Esophagus muscularis mucosa (tissue), 4 donors: Measurements from ENCODE around the gene KRT4. TPM values are rescaled to one million over a fixed set of nuclear protein-coding genes. Genes with fewer than 3 reads are reported as not detected.

Source experiments
- DNase-seq: peaks from one replicate; pipeline ENCODE4 v3.0.0-alpha.2; 2017; ENCODE audit errors: extremely low spot score
- H3K27ac ChIP-seq, 4 donors: fragments of 200-600 bp; sonication (generic); replicated peaks in 1 of 4; 1 replicate in 3 of 4; 2 replicates in 1 of 4; pipeline ENCODE4 v1.5.1; 2016 to 2019; ENCODE audit warnings: mild to moderate bottlenecking in 1 of 4
- H3K27me3 ChIP-seq, 4 donors: fragments of 200-600 bp; sonication (generic); one replicate each; pipeline versions ENCODE4 v1.5.1 to v1.6.0; 2016 to 2019
- H3K36me3 ChIP-seq, 4 donors: fragments of 200-600 bp; sonication (generic); one replicate each; pipeline ENCODE4 v1.5.1; 2016 to 2019
- H3K4me1 ChIP-seq, 4 donors: fragments of 200-600 bp; sonication (generic); one replicate each; pipeline ENCODE4 v1.5.1; 2016 to 2019
- H3K4me3 ChIP-seq, 4 donors: fragments of 200-600 bp; sonication (generic); 1 replicate in 2 of 4; 2 replicates in 2 of 4; pipeline ENCODE4 v1.5.1; 2016 to 2019; ENCODE audit warnings: mild to moderate bottlenecking in 4 of 4, moderate library complexity in 1 of 4
- H3K9me3 ChIP-seq, 4 donors: fragments of 200-600 bp; sonication (generic); 1 replicate in 3 of 4; 2 replicates in 1 of 4; pipeline ENCODE4 v1.5.1; 2016 to 2019
- EP300 ChIP-seq: sonication (generic); formaldehyde crosslinking; IDR thresholded peaks from one replicate; pipeline ENCODE4 v1.6.1; 2017; ENCODE audit warnings: antibody characterized with exemption
- POLR2A ChIP-seq: fragments of 450-650 bp; IDR thresholded peaks from one replicate; pipeline ENCODE4 v1.6.1; 2017; ENCODE audit warnings: antibody characterized with exemption, moderate library complexity, mild to moderate bottlenecking, low read depth
- POLR2AphosphoS5 ChIP-seq, 2 donors: sonication (generic); formaldehyde crosslinking; IDR thresholded peaks; one replicate each; pipeline ENCODE4 v1.6.1; 2017; ENCODE audit warnings: antibody characterized with exemption in 2 of 2
- WGBS: methylation state at CpG from one replicate; pipeline ENCODE4 v1.1.5; 2018; 5-methylcytosine and 5-hydroxymethylcytosine counted together
- intact Hi-C: fragments of 100-400 bp; cut with DNase I; formaldehyde crosslinking; loops from one replicate; pipeline ENCODE4 v1.15.1; 2023
- total RNA-seq, 4 donors: library from RNA; depleted of rRNA; stranded (reverse); fragments of >200 nt; gene quantifications; one replicate each; pipeline versions ENCODE4 v1.1.0 to v1.2.1, GENCODE V29; 2016
- TF ChIP-seq, protein P1 (sequence below), 3 experiments: fragments of 200-600 bp in 2 of 3; fragments of 450-650 bp in 1 of 3; sonication (generic) in 2 of 3; IDR thresholded peaks; one replicate each; pipeline ENCODE4 v1.5.1; 2017 to 2019; ENCODE audit warnings: antibody characterized with exemption in 3 of 3, mild to moderate bottlenecking in 2 of 3, moderate library complexity in 1 of 3

The KRT4 gene
- total RNA-seq, 4 donors from 2014 or later: 0.13 to 5.4 (median 0.20) TPM

DNA sequence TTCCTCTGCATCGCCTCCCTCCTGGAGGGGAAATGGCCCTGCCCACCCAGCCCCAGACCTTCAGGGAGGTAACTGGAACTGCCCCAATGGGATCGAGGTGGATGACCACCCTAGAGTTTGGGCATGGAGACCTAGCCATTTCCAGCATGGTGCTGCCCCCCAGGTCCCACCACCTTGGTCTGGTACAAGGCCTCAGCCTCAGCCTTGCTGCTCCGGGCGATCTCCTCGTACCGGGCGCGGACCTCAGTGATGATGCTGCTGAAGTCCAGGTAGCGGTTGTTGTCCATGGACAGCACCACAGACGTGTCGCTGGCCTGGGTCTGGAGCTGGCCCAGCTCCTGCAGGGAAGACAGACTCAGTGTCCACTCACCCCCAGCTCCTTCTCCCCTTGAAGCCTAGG lies 30.5 kb upstream of the KRT4 start:
- Histone ChIP-seq H3K27ac (no peak overlapping the region), H3K4me3 (no peak overlapping the region), H3K4me1 (no peaks in the 10 kb centered on the region), H3K36me3 (no peaks in the 10 kb centered on the region), H3K9me3 (no peaks in the 10 kb centered on the region), H3K27me3 (peaks cover 0 to 14% (median 0%) of the 10 kb centered on the region in 4 donors)
- TF ChIP-seq, protein P1, sequence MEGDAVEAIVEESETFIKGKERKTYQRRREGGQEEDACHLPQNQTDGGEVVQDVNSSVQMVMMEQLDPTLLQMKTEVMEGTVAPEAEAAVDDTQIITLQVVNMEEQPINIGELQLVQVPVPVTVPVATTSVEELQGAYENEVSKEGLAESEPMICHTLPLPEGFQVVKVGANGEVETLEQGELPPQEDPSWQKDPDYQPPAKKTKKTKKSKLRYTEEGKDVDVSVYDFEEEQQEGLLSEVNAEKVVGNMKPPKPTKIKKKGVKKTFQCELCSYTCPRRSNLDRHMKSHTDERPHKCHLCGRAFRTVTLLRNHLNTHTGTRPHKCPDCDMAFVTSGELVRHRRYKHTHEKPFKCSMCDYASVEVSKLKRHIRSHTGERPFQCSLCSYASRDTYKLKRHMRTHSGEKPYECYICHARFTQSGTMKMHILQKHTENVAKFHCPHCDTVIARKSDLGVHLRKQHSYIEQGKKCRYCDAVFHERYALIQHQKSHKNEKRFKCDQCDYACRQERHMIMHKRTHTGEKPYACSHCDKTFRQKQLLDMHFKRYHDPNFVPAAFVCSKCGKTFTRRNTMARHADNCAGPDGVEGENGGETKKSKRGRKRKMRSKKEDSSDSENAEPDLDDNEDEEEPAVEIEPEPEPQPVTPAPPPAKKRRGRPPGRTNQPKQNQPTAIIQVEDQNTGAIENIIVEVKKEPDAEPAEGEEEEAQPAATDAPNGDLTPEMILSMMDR (IDR thresholded peaks at IDR 0.05): no peak
- TF ChIP-seq POLR2A (no peak), EP300 (no peak), POLR2AphosphoS5 (IDR thresholded peaks at IDR 0.05) (no peak)
- intact Hi-C loops: no loop called here
- DNase-seq: no peak
- 96% methylated on average over 4 of the region's 11 CpGs for WGBS

DNA sequence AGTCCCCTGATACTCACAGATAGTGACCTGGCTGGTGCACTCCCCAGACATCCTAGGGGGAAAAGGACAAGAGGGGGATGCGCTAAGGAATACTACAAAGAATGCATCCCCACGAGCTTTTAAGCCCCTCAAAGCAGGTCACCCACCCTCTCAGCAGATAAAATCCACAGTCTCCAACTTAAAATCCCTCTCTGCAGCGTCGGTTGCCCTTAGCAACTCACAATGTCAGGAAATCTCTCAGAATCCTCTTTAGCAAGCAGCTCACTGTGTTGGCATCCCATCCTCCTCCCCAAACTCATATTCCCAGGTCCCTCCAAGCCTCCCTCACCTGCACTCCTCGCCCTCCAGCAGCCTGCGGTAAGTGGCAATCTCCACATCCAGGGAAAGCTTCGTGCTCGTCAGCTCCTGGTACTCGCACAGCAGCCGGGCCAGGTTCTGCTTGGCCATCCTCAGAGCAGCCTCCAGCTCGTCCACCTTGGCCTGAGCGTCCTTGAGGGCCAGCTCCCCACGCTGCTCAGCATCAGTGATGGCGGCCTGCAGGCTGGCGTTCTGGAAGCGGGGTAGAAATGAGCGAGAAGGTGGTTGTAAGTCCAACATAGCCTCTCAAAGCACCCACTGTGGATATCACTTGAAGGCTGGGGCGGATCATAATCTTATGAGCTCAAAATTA lies 25.7 kb upstream of the KRT4 start:
- WGBS: 89% methylated on average over 13 of the region's 18 CpGs
- no peak for DNase-seq
- peaks cover 0 to 40% (median 0%) of the 10 kb centered on the region in 4 donors for H3K27me3 ChIP-seq
- no peak overlapping the region for H3K4me3 ChIP-seq
- no peaks in the 10 kb centered on the region for H3K4me1 ChIP-seq
- intact Hi-C loops: no loop called here
- no peaks in the 10 kb centered on the region for H3K36me3 ChIP-seq
- H3K9me3 ChIP-seq: no peaks in the 10 kb centered on the region
- H3K27ac ChIP-seq: no peak overlapping the region
- no peak for TF ChIP-seq EP300
- TF ChIP-seq, protein P1 (IDR thresholded peaks at IDR 0.05): no peak
- no peak for TF ChIP-seq POLR2A
- no peak for TF ChIP-seq POLR2AphosphoS5 (IDR thresholded peaks at IDR 0.05)

DNA sequence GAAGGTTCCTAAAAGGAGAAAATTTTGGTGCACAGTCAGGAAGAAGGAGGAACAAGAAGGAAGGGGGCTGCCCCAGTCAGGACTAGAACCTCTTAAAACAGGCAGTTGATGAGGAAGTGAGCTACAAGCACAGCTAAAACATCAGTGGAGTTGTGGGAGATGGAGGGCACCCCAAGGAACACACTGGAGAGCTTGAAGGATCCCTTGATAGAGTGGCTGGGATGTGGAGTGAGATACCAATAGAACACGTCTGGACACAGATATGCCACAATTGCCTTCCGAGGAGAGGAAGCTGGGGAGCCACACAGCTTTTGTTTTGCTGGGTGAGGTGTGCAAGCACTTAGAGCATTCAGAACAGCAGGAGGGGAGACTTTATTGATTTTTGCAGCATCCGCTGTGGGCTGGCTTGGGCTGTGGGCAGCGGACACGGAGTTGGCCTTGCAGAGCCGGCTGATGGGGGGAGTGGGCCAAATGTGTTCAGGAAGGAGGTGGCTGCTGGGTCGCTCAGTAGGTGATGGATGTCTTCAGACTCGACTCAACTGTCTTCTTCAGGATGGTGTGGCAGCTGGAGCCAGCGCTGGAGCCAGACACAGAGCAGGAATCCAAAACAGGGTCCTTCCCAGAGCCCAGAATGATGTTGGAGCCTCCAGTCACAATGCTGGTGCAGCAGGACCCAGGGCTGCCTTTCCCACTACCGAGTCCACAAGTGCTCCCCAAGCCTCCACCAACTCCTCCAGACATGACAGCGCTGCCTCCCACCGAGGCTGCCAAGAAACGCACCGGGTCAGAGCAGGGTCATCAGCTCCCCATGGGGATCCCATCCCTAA lies 24.9 kb upstream of the KRT4 start:
- Histone ChIP-seq H3K4me1 (no peaks in the 10 kb centered on the region), H3K9me3 (no peaks in the 10 kb centered on the region), H3K4me3 (no peak overlapping the region), H3K27me3 (peaks cover 0 to 45% (median 0%) of the 10 kb centered on the region in 4 donors), H3K27ac (no peak overlapping the region), H3K36me3 (no peaks in the 10 kb centered on the region)
- WGBS: 59% methylated on average over 11 of the region's 14 CpGs
- intact Hi-C loops: no loop called here
- no peak for TF ChIP-seq POLR2A
- TF ChIP-seq POLR2AphosphoS5 (IDR thresholded peaks at IDR 0.05): no peak
- TF ChIP-seq EP300: no peak
- TF ChIP-seq, protein P1 (IDR thresholded peaks at IDR 0.05): no peak
- no peak for DNase-seq

DNA sequence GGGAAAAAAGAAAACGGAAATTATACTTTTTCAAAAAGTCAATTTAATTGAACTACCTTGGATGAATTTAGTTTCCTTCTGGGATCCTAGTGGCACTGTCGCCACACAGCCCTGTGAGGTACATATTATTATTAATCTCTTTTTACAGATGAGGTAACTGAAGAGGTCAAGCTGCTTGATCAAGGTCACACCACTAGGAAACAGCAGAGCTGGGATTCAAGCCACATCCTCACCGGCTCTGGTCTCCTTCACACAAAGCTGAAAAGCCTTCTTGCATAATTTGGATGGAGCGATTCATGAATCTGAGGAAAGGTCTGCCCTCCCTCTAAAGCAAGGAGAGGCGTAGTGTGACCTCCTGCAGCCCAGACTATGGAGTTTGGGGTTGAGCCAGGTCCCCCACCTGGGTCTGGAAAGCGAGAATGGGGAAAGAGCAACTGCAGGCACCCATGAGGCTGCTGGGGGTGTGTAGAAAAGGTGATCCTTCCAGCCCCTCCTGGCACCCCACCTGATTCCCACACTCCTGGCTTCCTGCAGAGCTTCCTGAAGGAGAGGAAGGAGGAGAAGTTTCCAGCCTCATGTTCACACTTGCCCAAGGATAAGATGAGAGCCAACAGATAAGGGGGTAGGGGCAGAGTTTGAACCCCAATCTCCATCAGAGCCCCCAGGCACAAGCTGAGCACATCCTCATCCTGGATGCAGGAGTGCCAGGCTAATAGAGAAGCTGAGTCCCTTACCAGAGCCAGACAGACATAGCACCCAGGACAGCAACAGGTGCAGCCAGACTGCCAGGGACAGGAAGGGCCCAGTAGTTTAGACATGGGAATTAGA lies 24.1 kb upstream of the KRT4 start:
- TF ChIP-seq POLR2AphosphoS5 (IDR thresholded peaks at IDR 0.05) (no peak), EP300 (no peak), POLR2A (no peak)
- TF ChIP-seq, protein P1 (IDR thresholded peaks at IDR 0.05): no peak
- intact Hi-C loops: no loop called here
- no peaks in the 10 kb centered on the region for H3K9me3 ChIP-seq
- DNase-seq: no peak
- no peak overlapping the region for H3K27ac ChIP-seq
- WGBS: 93% methylated on average over 6 of the region's 6 CpGs
- H3K36me3 ChIP-seq: no peaks in the 10 kb centered on the region
- peaks cover 0 to 45% (median 0%) of the 10 kb centered on the region in 4 donors for H3K27me3 ChIP-seq
- H3K4me1 ChIP-seq: no peaks in the 10 kb centered on the region
- H3K4me3 ChIP-seq: no peak overlapping the region
